DMS 273 treated with DMSO at 0.1 percent for 48 hours (cell line): Measurements from ENCODE around the gene CYP26A1.

Experiments used
- DNase-seq: peaks from one replicate; lab custom pipeline; 2025; lab: John Stamatoyannopoulos, UW

CYP26A1 gene, protein sequence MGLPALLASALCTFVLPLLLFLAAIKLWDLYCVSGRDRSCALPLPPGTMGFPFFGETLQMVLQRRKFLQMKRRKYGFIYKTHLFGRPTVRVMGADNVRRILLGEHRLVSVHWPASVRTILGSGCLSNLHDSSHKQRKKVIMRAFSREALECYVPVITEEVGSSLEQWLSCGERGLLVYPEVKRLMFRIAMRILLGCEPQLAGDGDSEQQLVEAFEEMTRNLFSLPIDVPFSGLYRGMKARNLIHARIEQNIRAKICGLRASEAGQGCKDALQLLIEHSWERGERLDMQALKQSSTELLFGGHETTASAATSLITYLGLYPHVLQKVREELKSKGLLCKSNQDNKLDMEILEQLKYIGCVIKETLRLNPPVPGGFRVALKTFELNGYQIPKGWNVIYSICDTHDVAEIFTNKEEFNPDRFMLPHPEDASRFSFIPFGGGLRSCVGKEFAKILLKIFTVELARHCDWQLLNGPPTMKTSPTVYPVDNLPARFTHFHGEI

DNA sequence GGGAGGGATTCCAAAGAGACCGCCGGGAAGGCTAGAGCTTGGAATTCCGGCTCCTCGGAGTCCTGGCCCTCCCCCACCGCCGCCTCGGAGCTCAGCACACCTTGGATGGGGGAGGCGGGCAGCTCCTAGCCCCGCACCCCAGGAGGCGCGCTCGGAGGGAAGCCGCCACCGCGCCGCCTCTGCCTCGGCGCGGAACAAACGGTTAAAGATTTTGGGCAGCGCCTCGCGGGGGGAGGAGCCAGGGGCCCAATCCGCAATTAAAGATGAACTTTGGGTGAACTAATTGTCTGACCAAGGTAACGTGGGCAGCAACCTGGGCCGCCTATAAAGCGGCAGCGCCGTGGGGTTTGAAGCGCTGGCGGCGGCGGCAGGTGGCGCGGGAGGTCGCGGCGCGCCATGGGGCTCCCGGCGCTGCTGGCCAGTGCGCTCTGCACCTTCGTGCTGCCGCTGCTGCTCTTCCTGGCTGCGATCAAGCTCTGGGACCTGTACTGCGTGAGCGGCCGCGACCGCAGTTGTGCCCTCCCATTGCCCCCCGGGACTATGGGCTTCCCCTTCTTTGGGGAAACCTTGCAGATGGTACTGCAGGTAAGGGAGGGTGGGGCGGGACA is at the start of gene CYP26A1:
Gene CYP26A1, plus strand, starts transcription at position 355 of the 608 bp plus-strand sequence. Its CDS starts 42 bp downstream, at position 397.
- DNase-seq = no peak

DNA sequence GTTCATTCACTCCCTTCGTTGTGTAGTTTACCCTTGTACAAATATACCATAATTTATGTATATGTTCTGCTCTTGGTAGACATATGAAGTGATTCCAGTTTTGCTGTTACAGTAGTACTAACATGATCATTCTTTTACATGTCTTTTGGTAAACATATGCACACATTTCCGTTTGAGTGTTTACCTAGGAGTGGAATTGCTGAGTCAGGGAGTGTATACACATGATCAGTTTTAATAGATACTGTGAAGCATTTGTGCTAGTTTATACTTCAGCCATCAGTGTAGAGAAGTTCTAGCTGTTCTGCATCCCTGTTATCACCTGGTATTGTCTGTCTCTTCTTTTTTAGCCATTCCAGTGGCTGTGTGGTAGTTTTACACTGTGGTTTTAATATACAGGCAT is 47.6 kb upstream of the CYP26A1 start:
- DNase-seq = no peak

DNA sequence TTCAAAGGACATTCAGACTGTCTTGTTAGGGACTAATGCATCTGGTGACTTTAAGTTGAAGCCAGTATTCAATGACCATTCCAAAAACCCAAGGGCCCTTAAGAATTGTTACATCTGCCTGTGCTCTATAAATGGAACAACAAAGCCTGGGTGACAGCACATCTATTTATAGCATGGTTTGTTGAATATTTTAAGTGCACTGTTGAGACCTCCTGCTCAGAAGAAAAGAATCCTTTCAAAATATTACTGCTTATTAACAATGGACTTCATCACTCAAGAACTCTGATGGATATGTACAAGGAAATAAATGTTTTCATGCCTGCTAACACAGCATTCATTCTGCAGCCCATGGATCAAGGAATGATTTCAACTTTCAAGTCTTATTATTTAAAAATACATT is 46.2 kb upstream of the CYP26A1 start:
- DNase-seq = no peak

DNA sequence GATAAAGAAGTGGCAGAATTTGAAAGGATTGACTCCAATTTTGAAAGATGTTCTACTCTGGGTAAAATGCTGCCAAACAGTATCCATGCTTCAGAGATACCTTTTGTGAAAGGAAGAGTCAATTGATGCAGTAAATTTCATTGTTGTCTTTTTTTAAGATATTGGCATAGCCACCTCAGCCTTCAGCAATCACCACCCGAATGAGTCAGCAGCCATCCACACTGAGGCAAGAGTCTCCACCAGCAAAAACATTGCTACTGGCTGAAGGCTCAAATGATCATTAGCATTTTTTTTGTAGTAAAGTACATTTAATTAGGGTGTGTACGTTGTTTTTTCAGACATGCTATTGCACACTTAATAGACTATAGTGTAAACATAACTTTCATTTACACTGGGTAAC is 44.8 kb upstream of the CYP26A1 start:
- DNase-seq = no peak

DNA sequence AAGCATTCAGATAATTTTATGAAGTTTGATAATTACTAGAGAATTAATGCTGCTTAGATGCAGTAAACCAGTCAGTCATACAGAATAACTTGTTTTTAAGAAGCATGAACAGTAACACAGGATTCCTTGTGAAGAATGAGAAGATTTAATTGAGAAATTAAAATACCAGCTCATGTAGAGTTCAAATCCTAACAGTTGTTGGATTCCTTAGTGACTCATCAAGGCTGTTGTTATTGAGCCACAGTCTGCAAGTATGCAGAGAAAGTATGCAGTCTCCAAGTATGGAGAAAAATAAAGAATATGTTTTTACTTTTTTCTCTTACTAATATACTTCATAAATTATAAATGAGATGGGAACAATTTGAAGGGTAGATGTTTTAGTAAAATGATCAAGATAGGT is 43.3 kb upstream of the CYP26A1 start:
- DNase-seq = no peak

DNA sequence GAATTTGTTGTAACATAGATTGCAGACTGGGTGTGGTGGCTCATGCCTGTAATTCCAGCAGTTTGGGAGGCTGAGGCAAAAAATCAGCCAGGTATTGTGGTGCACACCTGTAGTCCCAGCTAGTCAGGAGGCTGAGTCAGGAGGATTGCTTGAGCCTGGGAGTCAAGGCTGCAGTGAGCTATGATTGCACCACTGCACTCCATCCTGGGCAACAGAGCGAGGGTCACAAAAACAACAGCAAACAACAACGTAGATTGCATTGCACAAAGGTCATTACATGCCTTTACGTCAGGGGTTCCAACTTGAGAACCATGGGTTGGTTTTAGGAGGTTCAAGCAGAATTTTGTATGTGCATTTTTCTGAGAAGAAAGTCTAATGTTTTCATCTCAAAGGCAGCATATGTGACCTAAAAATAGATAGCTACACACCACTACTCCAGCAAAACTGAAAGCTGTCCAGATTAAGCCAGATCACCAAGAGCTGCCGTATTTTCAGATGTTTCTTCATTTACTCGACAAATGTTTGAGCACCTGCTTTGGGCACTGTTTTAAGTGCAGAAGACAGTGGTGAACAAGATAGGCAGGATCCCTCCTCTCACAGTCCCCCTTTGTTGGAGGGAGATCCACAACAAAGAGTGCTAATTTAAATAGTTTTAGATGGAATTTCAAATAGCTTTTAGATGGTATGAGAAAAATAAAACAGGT is 41.4 kb upstream of the CYP26A1 start:
- DNase-seq = no peak

DNA sequence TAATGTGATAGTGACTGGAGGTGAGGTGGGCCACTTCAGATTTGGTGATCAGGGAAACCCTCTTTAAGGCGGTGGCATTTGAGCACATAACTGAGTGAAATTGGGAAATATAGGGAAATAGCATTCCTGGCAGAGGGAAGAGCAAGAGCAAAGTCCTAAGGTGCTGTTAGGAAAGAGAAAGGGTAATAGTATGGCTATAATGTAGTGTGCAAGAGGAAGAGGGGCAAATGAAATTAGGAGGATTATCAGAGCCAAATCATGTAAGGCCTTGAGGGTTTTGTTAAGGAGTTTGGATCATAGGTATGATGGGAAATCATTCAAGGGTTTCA is 40.9 kb upstream of the CYP26A1 start:
- DNase-seq = no peak

DNA sequence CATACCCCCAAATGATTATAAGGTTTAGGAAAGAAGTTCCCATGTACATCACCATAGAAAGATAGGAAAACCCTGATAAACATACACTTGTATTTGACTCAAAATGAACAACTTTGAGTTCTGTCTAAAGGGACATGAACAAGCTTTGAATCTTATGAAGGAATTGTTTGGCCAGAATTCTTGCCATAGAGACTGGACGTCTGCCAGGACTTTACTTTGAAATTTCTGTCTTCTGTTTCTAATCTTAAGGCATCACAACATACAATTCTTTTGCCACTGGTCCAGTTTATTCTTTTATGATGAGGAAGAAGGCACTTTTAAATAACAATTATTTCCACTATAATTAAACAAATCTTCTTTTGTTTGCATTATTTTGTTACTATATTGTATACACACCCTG is 39.3 kb upstream of the CYP26A1 start:
- no peak for DNase-seq

DNA sequence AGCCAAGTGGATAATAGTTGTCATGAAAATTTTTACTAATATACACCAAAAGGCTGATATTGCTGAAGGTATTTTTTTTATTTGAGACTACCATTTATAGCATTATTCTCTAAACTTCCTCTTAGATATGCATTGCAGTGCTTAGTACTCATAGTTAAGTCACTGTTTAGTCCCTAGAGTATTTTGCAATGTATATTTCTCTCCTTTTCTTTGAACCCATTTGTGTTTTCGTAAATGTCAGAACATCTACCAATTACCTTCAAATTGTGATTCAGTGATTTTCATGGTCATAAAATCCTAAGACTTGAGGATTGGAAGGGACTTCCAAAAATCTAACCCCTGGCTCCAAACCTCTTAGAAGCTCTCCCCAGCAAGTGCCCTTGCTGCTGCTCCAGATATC is 34.6 kb upstream of the CYP26A1 start:
- DNase-seq = no peak

DNA sequence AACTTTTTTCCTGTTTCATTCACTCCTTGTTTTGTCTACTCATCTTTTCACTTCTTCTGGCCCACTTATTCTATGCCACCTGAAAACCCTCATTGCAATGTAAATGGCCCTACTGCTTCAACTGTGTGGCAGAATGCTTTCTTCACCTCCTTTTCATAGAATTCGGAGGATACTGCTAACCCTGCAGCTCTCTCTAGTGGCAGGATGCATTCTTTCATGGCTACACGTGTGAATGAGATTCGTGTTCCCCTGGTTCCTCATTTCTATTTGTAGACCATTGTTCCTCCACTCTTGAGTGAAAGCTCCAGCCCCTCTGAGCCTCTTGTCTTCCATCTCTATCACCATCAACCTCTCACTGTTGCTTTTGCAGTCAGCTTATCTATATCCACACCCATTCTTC is 34.0 kb upstream of the CYP26A1 start:
- DNase-seq = no peak

DNA sequence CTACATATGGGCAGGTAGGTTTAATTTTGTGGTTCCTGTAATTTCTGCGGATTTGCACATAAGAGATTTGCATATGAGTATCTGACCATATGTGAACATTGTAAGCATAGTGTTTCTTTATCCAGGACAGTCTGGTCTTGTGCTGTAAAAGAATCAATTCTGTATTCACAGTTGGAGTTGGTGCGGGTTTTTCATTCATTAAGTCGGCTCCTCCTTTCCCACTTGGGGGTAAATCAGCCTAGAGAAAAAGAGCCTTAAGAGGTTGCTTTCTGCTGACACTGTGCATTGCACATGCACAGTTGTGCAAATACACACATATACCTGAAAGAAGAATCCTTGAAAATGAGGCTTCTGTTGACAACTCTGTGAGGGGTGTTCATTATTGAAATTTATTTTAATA is 19.2 kb upstream of the CYP26A1 start:
- DNase-seq = no peak

DNA sequence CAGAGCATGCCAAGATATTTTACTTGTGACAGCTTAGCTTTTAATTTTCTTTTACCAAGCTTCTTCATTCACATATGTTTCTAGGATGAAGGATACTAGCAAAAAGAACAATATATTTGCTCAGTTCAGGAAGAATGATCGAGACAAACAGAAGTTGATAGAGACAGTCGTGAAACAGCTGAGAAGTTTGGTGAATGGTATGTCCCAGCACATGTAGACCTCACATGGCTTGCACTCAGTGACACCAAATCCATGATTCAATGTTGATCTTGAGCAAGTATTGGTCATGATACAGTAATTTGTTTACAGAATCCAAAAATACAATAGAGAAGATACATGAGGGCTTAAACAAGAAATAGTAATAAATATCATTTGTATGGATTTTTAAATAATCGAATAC is 15.6 kb upstream of the CYP26A1 start:
- DNase-seq = no peak

DNA sequence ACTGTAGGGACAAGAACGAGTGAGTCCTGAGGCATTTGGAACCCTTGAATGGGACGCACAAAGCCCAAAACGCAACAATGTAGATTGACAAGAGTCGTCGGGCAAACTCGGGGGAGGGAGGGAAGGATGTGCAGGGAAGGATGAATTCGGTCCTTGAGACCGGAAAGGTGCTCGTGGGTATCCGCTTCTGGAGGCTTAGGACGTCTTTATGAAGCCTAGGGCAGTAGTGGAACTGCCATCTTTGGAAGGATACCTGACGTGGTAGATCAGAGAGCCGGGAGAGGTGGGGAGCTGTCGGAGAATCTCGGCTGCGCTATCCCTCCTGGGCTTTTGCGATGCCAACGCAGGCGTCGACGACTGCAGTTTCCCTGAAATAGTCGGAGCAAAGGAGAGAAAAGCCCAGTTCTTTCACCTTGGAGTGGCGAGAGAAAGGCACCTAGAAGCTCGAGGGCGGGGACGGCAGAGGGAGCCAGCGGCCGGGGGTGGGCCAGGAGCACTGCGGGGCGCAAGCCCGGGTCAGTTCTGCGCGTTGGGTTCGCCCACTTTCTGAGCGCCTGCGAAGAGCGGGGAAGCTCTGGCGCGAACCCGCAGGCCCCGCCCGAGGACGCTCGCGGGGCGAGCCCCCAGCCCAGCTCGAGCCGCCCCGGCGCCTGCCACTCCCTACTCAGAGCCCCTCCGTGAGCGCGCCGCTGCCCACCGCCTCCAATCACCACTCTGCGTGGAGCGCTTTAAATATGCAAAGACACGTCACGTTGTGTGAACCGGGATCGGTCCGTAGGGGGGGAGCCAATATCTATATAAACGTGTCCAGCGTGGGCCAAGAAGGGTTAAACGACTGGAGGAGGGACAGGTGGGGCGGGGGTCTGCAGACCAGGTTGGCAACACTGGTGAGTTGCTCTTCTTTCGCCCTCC is 13.5 kb upstream of the CYP26A1 start, which contains the start of gene CYP26C1:
Gene CYP26C1, plus strand, starts transcription at position 824 of the 912 bp plus-strand sequence. CDS start 466 bp downstream, outside the sequence.
- no peak for DNase-seq

DNA sequence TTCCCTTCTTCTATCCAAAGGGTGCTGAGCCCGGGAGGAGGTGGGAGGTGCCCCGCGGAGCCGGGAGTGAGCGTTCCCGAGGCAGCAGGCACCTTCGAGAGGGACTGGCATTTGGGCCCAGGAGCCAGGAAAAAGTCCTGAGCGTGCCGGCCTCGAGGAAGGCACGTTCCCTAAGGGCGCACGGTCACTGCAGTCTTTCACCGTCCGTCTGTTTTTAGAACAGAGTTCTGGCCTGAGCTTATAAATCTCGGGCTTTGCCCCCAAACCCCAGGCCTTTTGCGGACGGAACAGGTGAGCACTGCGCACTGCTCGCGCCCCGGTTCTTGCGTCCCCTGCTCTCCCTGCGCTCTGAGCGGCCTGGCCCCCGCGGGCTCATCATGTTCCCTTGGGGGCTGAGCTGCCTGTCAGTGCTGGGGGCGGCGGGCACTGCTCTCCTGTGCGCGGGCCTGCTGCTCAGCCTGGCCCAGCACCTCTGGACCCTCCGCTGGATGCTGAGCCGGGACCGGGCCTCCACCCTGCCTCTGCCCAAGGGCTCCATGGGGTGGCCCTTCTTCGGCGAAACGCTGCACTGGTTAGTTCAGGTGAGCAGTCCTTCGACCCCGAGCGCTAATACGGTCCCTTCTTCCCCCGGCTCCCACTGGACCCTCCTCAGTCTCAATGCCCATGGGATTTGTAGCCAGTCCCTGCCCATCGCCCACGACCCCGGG is 12.7 kb upstream of the CYP26A1 start:
- no peak for DNase-seq

DNA sequence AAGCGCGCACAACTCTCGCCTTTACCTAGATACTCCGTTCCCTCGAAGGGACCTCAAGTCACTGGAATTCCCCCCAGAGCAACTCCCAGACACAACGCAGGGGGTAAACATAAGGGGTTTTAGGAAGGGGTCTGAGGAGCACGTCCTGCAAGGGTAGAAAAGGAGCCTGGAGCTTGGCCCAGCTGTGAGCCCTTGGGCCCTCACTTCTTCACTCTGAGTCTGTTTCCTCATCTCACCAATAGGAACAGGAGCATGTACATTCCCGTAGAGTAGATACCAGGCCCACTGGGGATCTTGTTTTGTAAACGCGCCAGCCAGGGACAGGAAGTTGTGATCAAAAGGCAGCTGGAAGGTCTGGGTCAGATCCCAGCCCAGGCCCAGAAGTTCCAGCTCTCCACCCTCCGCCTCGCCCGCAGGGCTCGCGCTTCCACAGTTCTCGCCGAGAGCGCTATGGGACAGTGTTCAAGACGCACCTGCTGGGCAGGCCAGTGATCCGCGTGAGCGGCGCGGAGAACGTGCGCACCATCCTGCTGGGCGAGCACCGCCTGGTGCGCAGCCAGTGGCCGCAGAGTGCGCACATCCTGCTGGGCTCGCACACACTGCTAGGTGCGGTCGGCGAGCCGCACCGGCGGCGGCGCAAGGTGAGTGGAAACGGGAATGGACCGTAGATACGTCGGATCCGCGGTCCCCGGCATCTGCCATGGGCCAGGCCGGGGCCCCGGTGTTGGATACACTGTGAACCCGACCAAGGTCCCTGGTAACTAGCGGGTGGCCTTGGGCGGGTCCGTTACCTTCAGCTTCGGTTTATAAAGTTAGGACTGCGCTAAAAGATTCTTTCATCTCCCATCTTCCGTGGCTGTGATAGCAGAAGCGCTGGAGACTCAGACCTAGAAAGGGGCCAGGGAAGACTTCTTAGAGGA is 11.8 kb upstream of the CYP26A1 start:
- DNase-seq = no peak

DNA sequence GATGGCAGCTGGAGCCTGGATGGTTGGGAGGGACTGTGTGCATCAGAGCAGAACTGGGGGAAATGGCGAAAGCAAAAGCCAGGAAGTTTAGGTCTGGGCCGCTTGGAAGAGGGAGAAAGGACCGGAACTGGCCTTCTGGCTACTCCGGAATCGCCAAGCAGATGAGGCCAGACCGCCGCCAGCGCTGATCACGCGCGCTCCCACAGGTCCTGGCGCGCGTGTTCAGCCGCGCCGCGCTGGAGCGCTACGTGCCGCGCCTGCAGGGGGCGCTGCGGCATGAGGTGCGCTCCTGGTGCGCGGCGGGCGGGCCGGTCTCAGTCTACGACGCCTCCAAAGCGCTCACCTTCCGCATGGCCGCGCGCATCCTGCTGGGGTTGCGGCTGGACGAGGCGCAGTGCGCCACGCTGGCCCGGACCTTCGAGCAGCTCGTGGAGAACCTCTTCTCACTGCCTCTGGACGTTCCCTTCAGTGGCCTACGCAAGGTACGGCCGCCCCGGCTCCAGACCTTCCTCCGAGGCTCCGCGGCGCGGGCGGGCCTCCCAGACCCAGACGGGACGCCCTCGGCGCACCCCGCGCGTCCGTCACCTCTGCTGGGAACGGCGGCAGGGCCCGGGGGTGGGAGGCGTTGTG is 11.1 kb upstream of the CYP26A1 start:
- DNase-seq = no peak

DNA sequence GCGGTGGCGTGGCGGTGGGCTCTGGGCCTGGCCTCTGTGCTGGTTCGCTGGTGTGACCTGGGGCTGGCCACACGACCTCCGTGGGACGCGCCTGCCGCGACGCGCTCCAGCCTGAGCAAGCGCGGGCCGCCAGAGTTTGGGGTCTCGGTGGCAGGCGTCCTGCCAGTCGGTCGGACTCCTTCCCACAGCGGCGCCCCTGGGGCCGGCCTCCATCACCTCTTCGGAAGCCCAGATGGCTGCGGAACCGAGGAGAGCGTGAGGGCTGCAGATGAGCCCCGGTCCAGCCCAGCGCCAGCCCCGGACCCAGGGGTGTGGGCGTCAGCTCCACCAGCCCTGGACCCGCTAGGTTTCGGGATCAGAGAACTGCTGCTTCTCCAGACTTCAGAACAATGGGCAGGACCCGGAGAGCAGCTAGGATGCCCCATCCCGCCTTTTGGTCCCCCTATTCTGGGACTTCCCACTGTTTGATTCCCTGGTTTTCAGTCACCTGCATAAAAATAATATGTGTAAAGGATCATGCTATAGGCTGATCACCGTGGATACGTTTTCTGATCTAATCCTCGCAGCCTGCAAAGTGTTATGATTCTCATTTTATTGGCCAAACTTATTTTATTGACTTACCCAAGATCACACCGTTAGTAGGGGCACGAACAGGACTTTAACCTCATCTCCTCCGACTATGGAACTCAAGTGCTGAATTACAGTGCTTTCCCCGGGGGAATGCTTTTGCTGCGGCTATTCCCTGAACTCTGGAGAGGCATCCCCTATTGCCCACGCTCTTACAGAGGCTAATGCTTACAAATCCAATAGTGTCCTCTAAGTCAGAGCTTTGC is 10.3 kb upstream of the CYP26A1 start:
- DNase-seq = no peak

DNA sequence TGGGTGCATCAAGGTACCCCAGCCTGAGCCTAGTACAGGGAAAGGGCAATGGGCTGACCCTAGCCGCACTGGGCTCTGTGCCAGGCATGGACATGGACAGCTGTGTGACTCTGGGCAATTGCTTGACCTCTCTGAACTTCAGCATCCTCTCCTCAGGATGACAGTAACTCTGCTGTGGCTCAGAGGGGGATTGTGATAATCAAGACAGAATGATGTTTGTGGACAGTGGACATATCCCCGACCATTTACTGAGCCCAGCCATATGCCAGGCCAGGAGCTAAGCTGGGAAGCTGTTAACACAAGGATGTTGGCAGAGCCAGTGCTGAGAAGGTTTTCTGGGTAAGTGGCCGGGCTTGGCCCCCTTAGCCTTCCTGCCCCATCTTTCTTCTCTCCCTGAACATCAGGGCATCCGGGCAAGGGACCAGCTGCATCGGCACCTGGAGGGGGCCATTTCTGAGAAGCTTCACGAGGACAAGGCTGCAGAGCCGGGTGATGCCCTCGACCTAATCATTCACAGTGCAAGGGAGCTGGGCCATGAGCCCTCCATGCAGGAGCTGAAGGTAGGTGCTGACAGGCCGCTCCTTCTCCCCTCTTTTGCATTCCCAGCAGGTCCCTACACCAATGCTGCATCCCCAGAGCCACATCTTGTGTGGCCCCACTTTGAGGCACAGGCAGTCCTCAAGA is 9.6 kb upstream of the CYP26A1 start:
- no peak for DNase-seq
